Right lobe of liver (tissue), 4 donors: ENCODE measurements around the gene SPDL1.

Experiments used
- POLR2A ChIP-seq: fragments of 450-650 bp; IDR thresholded peaks from one replicate; pipeline ENCODE4 v1.6.1; 2017; ENCODE audit warnings: antibody characterized with exemption, mild to moderate bottlenecking
- TF ChIP-seq, protein P1 (sequence below), 4 donors: fragments of 200-600 bp in 3 of 4; fragments of 450-650 bp in 1 of 4; IDR thresholded peaks; one replicate each; pipeline versions ENCODE4 v1.5.1 to v1.8.0; 2016 to 2022; ENCODE audit warnings: antibody characterized with exemption in 4 of 4, mild to moderate bottlenecking in 2 of 4
- donor health status: DM: no; HTN: no; CAD: no.
- donor health status: DM: no; HTN: no; CAD: no.
- donor health status: DM: no; HTN: yes; CAD: no.

DNA sequence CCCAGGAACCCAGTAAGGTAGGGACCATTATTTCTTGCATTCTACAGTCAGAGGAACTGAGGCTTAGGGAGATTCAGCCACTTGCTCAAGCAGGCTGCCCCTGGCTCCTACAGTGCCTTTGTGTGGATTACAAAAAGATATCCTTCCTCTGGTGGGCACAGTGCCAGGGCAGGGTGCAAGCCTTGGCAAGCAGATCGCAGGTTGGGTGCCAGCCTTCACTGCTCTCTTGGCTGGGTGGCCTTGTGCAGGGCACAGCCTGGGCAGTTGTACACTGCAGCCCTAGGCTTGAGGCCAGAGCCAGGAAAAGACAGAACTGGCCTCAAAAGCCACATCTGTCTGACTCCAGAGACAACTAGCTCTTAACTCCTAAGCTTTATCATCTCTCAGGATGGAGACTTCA is 68.5 kb downstream of the SPDL1 start:
- TF ChIP-seq, protein P1, sequence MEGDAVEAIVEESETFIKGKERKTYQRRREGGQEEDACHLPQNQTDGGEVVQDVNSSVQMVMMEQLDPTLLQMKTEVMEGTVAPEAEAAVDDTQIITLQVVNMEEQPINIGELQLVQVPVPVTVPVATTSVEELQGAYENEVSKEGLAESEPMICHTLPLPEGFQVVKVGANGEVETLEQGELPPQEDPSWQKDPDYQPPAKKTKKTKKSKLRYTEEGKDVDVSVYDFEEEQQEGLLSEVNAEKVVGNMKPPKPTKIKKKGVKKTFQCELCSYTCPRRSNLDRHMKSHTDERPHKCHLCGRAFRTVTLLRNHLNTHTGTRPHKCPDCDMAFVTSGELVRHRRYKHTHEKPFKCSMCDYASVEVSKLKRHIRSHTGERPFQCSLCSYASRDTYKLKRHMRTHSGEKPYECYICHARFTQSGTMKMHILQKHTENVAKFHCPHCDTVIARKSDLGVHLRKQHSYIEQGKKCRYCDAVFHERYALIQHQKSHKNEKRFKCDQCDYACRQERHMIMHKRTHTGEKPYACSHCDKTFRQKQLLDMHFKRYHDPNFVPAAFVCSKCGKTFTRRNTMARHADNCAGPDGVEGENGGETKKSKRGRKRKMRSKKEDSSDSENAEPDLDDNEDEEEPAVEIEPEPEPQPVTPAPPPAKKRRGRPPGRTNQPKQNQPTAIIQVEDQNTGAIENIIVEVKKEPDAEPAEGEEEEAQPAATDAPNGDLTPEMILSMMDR (IDR thresholded peaks at IDR 0.05) = no peak
- TF ChIP-seq POLR2A = no peak
